Esophagus muscularis mucosa (tissue), 3 donors: ENCODE measurements around the gene NOD2.

Experiments used
- CTCF ChIP-seq, 3 experiments: fragments of 200-600 bp in 2 of 3; fragments of 450-650 bp in 1 of 3; sonication (generic) in 2 of 3; IDR thresholded peaks; one replicate each; pipeline ENCODE4 v1.5.1; 2017 to 2019; ENCODE audit warnings: antibody characterized with exemption in 3 of 3, mild to moderate bottlenecking in 2 of 3, moderate library complexity in 1 of 3
- POLR2A ChIP-seq: fragments of 450-650 bp; IDR thresholded peaks from one replicate; pipeline ENCODE4 v1.6.1; 2017; ENCODE audit warnings: antibody characterized with exemption, moderate library complexity, mild to moderate bottlenecking, low read depth

- no peak for TF ChIP-seq POLR2A
- no peak for TF ChIP-seq CTCF (IDR thresholded peaks at IDR 0.05)
Measured at GRCh38 chr16:50751528-50751927, 58.1 kb downstream of the NOD2 start.
